Stimulated activated CD8-positive, alpha-beta memory T cell treated with anti-CD3 and anti-CD28 coated beads, Interleukin-7, amount 100 ng/mL, for 4 hours (primary cell): ENCODE data around the gene KIAA1217.
"Not testable (repeated sequence)": the region's sequence is repeated elsewhere in the genome, so short reads cannot be mapped to it uniquely, and the experiment has no call there.

ENCODE experiments used
- DNase-seq, 2 donors: peaks; one replicate each; pipeline ENCODE4 v3.0.0-alpha.2; 2020; ENCODE audit warnings: low read depth in 2 of 2

The KIAA1217 gene

GRCh38 chr10:24440817-24441797 lies 232.2 kb downstream of the KIAA1217 start:
- DNase-seq = no peak

- DNase-seq = no peak
These were observed 233.3 kb downstream of the KIAA1217 start for GRCh38 chr10:24442234-24442633.

GRCh38 chr10:24442641-24443174 lies 233.8 kb downstream of the KIAA1217 start:
- not testable (repeated sequence) for DNase-seq

- no peak for DNase-seq
These were observed 235.4 kb downstream of the KIAA1217 start for GRCh38 chr10:24444337-24444736.

GRCh38 chr10:24445958-24446357 lies 237.0 kb downstream of the KIAA1217 start:
- not testable (repeated sequence) for DNase-seq

GRCh38 chr10:24446739-24447138 lies 237.8 kb downstream of the KIAA1217 start:
- no peak for DNase-seq

- DNase-seq = no peak
These were observed 239.5 kb downstream of the KIAA1217 start for GRCh38 chr10:24448351-24448999.

GRCh38 chr10:24449321-24449740 lies 240.4 kb downstream of the KIAA1217 start:
- no peak for DNase-seq

- DNase-seq = no peak
These were observed 240.9 kb downstream of the KIAA1217 start for GRCh38 chr10:24449769-24450310.

- DNase-seq = no peak
These were observed 242.4 kb downstream of the KIAA1217 start for GRCh38 chr10:24451325-24451820.

- no peak for DNase-seq
These were observed 243.1 kb downstream of the KIAA1217 start for GRCh38 chr10:24452030-24452429.

GRCh38 chr10:24453404-24453830 lies 244.5 kb downstream of the KIAA1217 start:
- no peak for DNase-seq

- no peak for DNase-seq
These were observed 245.0 kb downstream of the KIAA1217 start for GRCh38 chr10:24453973-24454372.

- DNase-seq = no peak
These were observed 246.5 kb downstream of the KIAA1217 start for GRCh38 chr10:24455447-24455846.

GRCh38 chr10:24456322-24456721 lies 247.4 kb downstream of the KIAA1217 start:
- DNase-seq = no peak

- DNase-seq = no peak
These were observed 248.9 kb downstream of the KIAA1217 start for GRCh38 chr10:24457661-24458318.

- DNase-seq = no peak
These were observed 250.9 kb downstream of the KIAA1217 start for GRCh38 chr10:24459836-24460235.

- DNase-seq = no peak
These were observed 253.4 kb downstream of the KIAA1217 start for GRCh38 chr10:24462291-24462813.

GRCh38 chr10:24462889-24463552 lies 254.1 kb downstream of the KIAA1217 start:
- DNase-seq = no peak

- no peak for DNase-seq
These were observed 254.9 kb downstream of the KIAA1217 start for GRCh38 chr10:24463611-24464426.
